ENCODE measurements around the gene CCSER1.

CCSER1 gene

GRCh38 chr4:90127223-90127705 is at the start of gene CCSER1:
Gene CCSER1 (plus strand): TSS chr4:90127394.
- in situ Hi-C loops (cut with MboI; ENCODE audit: low sequenced_read_pairs): no loop called here

DNA sequence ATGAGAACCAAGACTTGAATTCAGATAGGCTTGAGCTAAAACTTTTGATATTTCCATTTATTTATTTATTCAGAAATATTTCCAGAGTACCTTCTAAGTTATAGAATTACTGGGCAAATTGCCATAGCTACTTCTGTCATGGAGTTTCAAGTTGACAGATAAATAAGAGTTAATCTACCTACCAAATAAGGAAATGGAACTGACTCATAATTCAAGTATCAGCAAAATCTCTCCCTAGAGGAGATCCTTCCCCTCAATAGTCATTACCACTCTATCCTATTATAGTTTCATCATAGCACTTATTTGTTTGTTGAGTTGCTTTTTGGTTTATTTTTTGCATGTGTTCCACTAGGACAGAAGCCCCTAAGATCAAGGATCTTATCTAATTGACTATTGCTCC is 48.8 kb upstream of the CCSER1 start:
- in situ Hi-C loops (cut with MboI; ENCODE audit: low sequenced_read_pairs): no loop called here

- in situ Hi-C loops (cut with MboI; ENCODE audit: low sequenced_read_pairs): no loop called here
These were observed 47.1 kb upstream of the CCSER1 start for GRCh38 chr4:90080116-90080515.

GRCh38 chr4:90081432-90082144 is 45.6 kb upstream of the CCSER1 start:
- in situ Hi-C loops (cut with MboI; ENCODE audit: low sequenced_read_pairs): no loop called here

DNA sequence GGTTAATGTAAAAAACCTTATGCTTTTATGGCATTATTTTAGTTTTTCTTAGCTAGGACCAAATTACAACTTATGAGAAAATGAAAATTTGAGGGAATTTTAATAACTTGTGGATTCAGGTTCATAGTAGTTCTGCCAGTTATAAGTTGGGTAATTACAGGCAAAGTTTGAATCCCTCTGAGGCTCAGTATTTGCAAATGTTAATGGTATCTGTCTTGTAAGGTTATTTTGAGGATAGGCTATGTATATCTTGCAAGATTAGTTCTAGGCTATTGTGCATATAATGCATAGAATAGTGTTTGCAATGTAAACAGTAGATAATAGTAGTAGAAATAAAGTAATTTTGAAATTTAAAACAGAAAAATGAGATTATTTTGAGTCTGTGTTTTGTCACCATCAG is 44.7 kb upstream of the CCSER1 start:
- in situ Hi-C loops (cut with MboI; ENCODE audit: low sequenced_read_pairs): no loop called here

DNA sequence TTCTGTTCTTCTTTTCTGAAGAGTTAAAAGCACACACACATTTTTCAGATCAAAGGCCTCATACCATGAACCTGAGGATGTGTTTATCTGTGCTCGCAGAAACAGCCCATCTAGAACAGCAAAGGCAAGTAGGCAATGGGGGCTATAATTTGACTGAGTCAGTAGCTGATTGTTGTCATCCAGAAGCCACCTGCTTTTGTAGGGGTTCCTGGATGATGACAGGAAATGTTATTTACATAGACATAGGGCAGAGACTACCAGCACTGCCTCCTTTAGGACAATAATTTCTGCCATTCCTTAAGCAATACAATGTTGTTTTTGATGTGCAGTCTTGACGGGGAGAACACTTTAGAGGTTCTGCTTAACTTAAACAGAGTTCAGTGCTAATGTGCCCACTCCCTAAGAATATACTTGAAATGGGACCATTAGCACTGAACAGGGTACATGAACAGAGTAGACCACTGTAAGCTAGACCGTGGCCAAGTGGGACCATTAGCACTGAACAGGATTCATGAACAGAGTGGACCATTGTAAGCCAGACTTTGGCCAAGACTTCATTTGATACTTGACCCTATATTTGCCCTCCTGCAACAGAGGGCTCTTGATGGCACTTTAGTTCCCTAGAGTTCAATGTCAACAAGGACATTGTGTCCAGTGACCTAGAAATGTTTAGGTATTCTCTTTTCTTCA is 42.8 kb upstream of the CCSER1 start:
- in situ Hi-C loops (cut with MboI; ENCODE audit: low sequenced_read_pairs): no loop called here

- in situ Hi-C loops (cut with MboI; ENCODE audit: low sequenced_read_pairs): no loop called here
These were observed 42.3 kb upstream of the CCSER1 start for GRCh38 chr4:90084967-90085295.

GRCh38 chr4:90093526-90093925 is 33.7 kb upstream of the CCSER1 start:
- in situ Hi-C loops (cut with MboI; ENCODE audit: low sequenced_read_pairs): no loop called here

DNA sequence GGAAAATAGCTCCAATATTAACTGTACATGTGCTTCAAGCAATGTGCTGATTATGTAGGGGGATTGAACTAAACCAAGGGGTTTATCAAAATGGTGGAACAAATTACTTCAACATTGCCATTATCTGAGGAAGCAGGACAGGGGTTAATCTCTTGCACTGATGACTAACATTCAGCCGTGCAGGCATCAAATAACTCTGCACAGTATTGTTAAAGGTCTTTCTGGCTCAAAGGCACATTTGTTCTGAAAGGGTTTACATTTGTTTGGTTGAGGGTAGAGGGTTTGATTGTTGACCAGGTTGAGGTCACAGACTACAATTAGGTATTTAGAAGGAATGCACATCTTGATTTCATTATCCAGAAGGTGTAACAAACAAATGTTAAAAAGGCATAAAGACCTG is 32.2 kb upstream of the CCSER1 start:
- in situ Hi-C loops (cut with MboI; ENCODE audit: low sequenced_read_pairs): no loop called here

DNA sequence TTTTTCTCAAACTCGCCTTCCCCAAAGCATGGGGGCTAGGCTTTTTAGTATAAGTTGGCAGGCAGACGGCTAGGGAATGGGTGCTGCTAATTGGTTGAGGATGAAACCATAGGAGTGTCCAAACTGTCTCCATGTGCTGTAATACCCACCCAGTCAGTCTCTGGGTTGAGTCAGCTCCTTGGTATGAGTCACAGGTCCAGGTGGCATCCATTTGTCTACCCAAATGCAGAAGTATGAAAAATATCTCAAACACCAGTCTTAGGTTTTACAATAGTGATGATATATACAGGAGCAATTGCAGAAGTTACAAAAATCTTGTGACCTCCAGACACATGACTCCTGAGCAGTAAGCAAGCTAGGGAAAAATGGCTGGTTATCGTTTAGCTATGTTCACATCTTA is 27.4 kb upstream of the CCSER1 start:
- in situ Hi-C loops (cut with MboI; ENCODE audit: low sequenced_read_pairs): no loop called here

GRCh38 chr4:90103991-90104390 is 23.2 kb upstream of the CCSER1 start:
- in situ Hi-C loops (cut with MboI; ENCODE audit: low sequenced_read_pairs): no loop called here

- in situ Hi-C loops (cut with MboI; ENCODE audit: low sequenced_read_pairs): no loop called here
These were observed 21.9 kb upstream of the CCSER1 start for GRCh38 chr4:90105274-90105673.

DNA sequence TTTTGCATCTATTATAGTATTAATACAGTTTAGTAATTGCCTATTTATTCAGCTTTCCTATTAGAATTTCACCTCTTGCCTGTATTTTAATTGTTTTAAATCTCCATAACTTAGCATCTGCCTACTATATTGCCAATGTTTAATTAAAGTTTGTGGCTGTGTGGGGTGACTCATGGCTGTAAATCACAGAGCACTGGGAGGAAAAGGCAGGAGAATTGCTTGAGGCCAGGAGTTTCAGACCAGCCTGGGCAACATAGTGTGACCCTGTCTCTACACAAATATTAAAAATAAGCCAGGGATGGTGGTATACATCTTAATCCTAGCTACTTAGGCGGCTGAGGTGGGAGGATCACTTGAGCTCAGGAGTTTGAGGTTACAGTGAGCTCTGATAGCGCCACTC is 14.5 kb upstream of the CCSER1 start:
- in situ Hi-C loops (cut with MboI; ENCODE audit: low sequenced_read_pairs): no loop called here

GRCh38 chr4:90113881-90114457 is 13.2 kb upstream of the CCSER1 start:
- in situ Hi-C loops (cut with MboI; ENCODE audit: low sequenced_read_pairs): no loop called here

DNA sequence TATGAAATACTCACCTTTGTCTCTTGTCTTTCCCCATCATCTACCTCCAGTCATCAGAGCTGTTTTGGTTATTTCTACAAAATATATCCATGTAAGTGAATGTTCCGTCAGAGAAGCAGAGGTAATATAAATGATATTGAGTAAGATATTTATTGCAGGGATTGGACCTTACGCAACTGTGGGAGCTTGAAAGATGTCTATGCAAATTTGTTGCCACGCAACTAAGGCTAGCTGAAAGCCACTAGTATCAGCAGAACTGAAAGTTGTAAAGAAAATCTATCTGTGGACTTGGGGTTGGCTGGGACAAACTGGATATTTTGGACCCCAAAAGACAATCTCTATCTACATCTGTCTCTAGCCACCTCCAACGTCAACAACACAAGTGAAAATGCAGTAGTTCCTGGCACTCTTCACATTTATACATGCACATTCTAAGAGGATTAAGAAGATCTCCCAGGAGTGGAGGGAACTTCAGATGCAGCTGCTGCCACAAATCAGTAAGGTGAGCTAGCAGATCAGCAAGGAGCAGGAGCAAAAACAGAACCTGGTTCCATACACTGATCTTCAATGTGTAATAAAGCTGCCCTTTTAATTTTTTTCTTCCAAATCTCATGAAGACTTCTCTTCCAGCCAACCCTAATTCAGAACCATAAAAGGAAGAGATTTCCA is 8.5 kb upstream of the CCSER1 start:
- in situ Hi-C loops (cut with MboI; ENCODE audit: low sequenced_read_pairs): no loop called here

DNA sequence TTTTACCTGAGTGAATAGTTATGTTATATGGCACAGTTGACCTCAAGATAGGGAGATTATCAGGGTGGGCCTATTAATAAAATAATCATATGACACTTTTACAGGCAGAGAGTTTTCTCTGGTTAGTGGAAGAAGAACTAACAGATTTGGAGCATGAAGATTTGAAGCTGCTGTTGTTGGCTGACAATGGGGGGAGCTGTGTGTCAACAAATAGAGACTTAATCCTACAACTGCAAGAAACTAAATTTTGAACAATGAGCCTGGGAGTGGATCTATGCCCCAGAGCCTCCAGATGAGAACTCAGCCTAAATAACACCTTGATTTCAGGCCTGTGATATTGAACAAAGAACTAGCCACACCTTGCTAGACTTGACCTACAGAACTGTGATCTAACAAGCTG is 7.2 kb upstream of the CCSER1 start:
- in situ Hi-C loops (cut with MboI; ENCODE audit: low sequenced_read_pairs): no loop called here

GRCh38 chr4:90120815-90121214 is 6.4 kb upstream of the CCSER1 start:
- in situ Hi-C loops (cut with MboI; ENCODE audit: low sequenced_read_pairs): no loop called here

DNA sequence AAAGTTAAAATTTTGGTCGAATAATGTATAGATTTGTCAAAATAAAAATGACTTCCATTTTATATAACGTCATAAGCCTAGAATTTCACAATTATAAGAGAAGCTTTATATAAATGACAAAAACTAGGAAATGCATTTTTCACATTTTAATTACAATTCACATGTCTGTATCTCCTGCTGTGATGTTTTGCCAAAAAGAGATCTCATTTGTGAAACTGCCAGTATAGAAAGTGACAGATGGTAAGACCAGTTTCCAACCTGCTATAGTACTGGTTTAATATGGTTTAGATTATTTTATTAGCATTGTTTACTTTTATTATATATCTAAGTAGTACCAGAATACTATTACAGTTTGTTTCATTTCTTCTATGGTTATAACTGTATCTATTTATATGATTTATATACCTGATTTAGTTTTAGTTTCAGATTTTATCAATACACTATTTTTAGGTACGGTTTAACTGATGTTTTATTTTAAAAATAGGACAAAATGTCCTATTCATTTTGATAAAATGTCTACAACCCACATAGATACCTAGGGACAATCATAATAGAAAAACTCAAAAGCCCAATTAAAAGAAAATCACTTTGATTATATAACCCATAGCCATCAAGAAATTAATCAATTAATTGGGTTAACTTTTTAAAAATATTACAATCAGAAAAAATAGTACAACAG is 5.4 kb upstream of the CCSER1 start:
- in situ Hi-C loops (cut with MboI; ENCODE audit: low sequenced_read_pairs): no loop called here

DNA sequence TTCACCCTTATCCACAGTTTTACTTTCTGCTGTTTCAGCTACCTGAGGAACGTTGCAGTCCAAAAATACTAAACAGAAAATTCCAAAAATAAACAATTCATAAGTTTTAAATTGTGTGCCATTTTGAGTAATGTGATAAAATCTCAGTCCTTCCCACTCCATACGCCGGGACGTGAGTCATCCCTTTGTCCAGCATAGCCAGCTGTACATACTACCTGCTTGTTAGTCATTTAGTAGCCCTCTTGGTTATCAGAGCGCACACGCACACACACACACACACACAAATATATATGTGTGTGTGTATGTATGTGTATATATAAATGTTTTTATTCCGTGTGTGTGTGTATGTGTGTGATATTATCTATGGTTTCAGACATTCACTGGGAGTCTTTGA is 4.8 kb upstream of the CCSER1 start:
- in situ Hi-C loops (cut with MboI; ENCODE audit: low sequenced_read_pairs): no loop called here

- in situ Hi-C loops (cut with MboI; ENCODE audit: low sequenced_read_pairs): no loop called here
These were observed 2.9 kb upstream of the CCSER1 start for GRCh38 chr4:90124276-90124675.

DNA sequence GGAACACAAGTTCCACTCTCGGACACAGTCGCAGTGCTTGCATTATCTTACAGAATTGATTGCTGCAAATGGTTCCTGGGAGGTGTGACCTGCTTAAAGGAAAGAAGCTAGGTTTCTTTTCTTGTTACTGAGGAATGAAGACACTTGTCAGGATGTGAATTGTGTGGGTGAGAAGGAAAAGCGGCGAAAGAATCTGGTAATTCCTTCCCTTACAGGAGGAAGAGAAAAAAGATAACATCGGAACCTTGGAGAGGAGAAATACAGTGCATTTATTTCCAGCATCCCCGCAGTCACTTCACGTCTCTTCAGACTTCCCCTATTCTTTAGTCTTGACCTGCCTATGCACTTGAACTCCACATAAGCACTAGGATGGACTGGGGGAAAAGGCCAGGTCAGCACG is 389 bp upstream of the CCSER1 start:
- in situ Hi-C loops (cut with MboI; ENCODE audit: low sequenced_read_pairs): no loop called here
